Stimulated activated CD8-positive, alpha-beta memory T cell treated with anti-CD3 and anti-CD28 coated beads, Interleukin-15, amount 100 ng/mL, for 24 hours (primary cell): Measurements from ENCODE around the gene HOXD11.

ENCODE experiments used
- DNase-seq: peaks from one replicate; pipeline ENCODE4 v3.0.0-alpha.2; 2020; ENCODE audit warnings: low read depth

HOXD11 gene

DNA sequence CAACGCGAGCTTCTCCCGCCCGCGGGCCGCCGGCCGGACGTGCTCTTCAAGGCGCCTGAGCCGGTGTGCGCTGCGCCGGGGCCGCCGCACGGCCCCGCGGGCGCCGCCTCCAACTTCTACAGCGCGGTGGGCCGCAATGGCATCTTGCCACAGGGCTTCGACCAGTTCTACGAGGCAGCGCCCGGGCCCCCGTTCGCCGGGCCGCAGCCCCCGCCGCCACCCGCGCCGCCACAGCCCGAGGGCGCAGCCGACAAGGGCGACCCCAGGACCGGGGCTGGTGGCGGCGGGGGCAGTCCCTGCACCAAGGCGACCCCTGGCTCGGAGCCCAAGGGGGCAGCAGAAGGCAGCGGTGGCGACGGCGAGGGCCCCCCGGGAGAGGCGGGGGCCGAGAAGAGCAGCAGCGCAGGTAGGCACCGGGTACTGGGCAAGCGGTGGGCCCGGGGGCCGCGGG lies 676 bp downstream of the HOXD11 start:
- no peak for DNase-seq

DNA sequence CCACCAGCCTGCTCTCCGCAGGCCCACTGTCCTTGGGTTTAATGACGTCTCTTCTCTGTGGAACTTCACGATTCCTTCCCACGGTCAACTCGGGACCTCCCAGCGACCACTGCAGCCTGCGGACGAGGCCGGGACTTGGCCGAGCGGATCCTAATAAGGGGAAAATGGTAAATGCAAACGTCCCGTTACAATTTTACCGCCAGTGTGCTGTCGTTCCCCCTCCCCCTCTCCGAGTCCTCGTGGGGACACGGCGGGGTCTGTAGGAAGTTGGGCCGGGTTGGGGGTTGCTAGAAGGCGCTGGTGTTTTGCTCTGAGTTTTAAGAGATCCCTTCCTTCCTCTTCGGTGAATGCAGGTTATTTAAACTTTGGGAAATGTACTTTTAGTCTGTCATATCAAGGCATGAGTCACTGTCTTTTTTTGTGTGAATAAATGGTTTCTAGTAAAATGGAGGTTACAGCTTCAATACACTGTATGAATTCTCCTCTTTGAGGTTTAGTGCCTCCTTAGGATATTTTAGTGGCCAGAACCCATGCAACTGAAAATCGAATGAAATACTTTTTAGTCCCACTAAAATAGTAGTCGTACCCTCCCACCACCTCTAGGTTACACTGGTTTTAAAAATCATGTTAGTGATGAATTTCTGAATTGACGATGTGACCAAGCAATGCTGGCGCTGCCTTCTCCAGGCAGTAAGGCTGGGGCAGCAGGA lies 2.3 kb downstream of the HOXD11 start:
- no peak for DNase-seq

DNA sequence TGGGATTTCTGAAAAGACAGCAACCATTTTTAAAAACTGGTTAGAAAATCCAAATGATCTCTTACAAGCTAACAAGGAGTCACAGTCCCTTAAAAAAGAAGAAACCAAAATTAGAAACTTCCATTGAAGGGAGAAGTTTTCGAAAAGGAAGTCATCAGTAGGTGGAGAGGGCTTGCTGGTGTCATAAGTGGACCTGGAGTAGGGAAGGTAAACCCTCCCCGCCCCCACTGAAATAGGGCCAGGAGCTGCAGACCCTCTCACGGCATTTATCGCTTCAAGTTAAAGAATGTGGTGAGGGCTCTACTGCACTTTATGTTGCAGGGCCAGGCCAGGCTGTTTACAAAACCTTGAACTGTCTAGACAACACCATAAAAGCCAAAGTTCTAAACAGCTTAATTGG lies 2.9 kb downstream of the HOXD11 start:
- no peak for DNase-seq

DNA sequence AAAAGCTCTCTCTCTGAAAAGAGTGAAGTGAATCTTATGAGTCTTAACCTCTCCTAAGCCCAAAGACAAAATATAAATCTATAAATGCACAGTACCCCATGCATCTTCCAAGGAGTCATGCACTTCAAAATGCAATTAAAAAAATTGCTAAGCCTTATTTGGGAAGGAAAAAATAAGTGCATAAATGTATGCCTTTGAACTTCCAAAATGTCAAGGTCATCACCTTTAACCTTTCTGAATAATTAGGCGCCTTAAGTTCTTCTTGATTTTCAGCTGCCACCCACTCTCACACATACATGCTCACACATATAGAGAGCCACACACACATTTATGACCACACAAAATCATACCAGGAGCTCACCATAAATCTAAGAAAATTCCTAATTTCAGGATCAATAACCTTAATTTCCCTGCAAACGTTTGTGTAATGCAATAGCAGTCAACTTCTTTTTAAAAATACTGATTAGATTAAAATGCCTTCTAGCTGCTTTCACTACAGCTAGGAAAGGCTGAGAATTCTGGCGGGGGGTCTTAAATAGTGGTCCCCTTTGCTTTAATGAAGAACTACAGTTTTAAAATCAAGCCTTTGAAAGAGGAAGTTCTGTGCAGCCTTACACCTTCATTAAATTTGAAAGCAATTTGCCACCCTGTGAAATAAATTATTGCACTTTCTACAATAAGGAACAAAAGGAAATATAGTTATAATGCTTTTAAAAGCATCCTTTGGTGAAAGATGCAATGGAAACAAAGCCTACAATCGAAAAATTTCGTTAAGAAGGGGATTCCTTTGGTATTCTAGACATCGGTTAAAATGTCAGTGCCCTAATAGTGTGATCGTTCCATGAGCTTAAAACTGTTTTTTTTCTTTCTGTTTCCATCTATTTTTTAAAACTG lies 3.6 kb downstream of the HOXD11 start:
- DNase-seq, result no peak

DNA sequence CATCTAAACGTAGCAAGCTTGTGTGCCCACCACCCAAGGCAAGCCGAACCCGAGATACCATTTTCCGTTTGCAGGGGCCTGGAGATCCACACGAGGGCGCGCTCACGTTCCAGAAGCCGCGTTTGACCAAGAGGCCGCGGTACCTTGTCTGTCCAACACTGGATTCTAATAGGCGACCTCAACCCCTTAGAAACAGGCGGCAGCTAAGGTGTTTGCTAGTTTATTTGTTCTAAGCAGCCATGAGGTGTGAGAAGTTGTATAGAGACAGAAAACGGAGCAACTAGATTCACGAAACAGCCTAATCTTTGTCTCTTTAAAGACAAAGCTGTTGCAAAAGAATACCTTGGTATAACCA lies 4.2 kb downstream of the HOXD11 start:
- DNase-seq, result no peak

DNA sequence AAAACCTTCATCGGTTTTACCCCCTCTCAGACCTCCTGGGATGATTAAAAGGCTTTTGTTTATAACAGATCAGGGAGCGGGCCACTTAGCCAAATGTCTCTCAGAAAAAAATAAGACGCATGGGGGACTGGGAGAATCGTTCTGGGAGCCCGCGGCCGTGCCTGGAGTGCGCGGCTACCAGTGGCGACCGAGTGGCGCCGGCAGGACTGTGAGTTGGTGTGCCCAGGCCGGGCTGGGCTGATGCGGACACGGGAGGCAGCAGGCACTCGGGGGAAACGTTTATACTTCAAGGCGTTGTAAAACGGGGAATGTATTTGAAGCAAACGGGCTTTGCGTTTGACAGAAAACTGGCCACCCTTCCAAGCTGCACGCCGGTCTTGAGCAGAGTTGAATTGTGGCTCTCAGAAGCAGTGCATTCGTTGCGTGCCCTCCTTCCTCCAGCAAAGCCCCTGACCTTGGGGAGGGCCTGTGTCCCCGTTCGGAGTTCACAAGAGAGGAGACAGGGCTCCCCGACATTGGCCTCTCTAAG lies 4.8 kb downstream of the HOXD11 start:
- DNase-seq, result no peak

DNA sequence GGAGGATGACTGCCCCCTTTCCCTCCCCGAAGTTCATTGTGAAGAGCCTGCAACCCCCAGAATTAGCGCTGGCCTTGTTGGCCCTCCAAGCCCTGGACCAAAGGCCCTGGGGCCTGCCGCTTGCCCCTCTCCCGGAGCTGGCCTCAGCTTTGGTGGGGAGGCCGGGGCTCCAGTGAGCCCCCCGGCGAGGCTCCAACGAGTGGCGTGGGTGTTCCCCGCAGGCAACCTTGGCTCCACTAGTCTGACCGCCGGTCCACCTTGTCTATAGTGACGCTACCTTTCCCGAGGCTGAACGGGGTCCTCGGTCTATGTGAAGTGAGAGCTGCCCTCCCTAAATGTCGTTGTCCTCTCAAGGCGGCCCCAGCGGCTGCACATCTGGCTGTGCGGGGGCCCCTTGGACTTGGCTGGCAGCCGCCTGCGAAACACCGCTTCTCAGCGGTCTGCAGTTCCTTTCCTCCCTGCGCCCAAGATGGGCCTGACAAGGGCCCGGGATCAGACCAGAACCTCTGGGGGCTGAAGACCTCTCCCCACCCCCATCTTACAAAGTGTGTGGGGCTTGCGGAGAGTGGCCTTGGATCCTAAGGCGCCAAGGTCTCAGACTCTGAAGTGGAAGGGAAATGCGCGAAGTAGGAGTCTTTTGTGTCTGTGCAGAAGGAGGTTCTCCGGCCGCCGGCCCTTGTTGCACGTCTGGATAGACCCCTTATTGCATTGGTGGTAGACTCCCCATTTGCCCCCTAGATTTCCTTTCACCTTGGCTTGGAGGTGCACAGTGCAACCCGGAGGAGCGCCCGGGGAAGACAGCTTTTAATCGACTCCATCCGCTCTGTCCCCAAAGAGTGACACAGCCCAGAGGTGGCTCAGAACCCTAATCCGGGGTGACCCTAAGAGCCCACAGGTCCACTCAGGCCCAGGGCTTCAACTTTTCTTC lies 5.6 kb downstream of the HOXD11 start:
- no peak for DNase-seq

DNA sequence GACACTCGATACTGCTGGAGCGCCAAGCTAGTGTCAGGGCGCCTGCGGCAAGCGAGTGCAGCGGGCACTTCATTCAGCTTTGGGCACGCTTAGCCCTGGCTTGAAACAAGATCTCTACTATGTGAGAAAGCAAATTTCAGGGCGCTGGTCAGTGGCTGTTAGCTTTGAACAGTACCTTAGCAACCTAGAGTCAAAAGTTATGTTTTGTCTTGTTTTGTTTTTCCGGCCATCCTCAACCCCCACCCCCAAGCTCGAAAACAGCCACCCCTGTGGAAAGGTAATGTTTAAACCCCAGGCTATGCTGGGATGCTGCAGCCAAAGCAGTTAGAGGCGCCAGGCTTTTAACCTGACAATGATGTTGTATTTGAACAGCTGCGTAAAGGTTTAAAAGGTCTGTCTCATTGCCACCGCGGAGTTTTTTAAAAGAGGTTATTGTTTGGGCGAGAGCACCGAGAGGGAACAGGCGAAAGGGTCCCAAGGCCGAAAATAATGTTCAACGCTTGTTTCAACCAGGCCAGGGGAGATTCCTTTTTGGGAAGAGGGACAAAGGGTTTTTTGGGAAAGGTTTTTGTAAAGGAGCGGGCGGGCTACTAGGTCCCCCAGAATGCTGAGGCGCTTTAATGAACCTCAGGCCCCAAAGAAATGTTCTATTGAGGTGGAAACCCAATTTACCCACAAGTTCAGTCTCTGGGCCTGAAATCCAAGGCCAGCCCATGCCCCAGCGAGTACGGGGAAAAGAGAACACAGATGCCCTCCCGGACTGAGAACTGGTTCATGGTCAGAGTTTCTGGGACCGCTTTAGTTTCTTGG lies 7.2 kb downstream of the HOXD11 start:
- no peak for DNase-seq

DNA sequence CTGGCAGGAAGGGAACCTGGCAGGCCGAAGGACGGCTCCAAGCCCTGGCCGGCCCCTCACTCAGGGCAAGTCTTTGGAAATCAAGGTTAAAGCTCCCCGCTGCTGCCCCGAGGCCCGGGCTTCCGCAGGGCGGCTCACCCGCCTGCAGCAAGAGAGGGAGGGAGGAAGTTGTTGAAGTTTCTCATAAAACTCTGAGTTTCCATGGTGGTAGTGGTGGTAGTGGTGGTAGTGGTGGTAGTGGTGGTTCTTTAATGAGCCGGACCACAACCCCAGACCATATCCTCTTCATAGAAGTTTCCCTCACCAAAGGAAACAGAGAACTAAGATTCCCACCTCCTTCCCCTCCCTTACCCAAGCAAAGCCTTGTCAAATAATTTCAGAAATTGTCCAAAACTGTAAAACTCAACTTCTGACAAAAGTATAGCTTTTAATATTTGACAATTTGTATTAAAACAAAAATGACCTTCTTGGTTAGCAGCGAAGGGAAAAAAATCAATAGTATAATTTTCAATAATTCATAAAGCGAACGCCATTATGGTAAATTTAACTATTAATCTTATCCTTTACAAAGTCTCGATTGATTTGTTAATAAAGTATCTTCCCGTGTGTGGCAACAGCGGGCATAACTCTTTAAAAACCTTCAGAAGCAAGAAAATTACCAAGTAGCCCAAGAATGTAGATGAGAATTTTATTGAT lies 8.0 kb downstream of the HOXD11 start:
- no peak for DNase-seq

DNA sequence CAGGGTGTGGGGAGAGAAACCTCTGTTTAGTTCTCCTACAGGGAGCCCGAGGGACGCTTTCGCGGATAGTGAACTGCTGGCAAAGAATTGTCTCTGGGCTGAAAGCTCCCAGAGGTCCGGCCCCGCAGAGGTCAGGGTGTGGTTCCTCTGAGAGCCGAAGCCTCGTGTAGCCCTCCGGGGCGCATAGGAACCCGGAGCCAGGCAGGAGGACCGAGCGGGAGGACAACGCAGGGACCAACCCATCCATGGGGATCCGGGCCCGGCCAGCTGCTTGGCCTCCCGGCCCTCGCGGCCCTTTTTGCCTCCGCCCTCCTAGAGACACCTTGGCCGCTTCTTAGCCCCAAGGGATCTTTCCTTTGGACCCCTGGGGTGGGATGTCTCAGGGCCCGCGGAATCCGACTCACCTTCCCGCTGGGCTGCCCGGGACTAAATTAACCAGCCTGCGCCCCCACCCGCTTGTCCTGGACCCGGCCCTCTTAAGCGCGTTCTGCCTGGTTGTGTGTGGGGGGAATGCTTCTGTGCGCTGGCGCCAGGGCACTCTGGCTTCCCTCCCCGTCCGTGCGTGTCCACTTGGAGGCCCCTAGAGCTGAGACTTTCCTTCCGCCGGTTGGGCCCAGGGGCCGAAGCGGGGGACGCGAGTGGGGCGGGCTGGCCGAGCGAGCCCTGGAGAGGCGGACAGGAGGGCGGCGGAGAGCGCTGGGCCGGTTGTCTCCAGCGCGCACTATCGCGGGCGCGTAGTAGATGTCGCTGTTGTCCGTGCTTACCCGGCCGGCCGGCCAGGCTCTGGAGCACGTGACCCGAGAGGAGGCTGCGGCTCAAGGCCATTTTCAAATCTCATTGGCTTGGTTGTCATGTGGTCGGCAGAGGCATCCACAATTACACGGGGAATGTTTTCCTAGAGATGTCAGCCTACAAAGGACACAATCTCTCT lies 9.1 kb downstream of the HOXD11 start, which contains the start of gene HOXD10:
HOXD10 (plus strand) TSS at position 896 of the 931 bp plus-strand sequence. CDS start 56 bp downstream, outside the sequence.
- DNase-seq, result no peak

DNA sequence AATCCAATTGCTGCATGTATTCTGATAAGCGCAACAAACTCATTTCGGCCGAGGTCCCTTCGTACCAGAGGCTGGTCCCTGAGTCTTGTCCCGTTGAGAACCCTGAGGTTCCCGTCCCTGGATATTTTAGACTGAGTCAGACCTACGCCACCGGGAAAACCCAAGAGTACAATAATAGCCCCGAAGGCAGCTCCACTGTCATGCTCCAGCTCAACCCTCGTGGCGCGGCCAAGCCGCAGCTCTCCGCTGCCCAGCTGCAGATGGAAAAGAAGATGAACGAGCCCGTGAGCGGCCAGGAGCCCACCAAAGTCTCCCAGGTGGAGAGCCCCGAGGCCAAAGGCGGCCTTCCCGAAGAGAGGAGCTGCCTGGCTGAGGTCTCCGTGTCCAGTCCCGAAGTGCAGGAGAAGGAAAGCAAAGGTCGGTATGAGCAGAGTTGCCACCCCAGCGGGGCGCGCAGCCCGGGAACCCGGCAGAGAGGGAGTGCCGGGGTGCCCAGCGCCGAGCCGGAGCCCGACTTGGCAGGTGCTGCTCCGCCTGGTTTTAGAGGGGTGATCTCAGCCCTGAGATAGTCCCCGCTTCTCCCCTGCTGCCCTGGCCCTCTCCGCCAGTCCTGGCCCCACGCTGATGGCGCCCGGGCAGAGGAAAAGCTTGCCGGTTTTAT lies 10.2 kb downstream of the HOXD11 start:
- DNase-seq, result no peak

DNA sequence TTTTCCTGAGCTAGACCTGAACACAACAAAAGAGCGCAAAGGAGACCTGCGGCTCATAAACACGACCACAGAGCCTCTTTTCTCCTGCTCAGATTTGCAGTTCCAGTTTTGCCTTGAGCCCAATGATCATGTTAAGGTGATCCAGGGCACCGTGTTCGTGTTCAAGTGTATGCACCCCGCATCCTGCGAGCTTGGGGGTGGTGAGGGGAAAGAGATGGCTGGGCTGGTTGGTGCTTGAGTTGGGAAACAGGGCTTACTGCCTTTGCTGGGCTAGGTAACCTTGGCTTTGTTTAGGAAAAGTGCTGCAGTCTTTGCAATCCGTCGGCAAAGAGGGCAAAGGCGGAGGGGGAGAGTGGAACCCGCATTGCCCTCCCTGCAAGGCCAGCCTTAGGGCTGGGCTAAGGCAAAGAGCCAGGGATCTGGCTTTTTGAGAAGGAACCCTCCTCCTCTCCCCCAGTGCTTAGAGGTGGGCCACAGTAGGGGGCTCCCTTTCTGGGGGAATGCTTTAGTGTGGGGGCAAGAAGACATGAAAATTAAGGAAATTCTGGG lies 10.8 kb downstream of the HOXD11 start:
- DNase-seq, result no peak

DNA sequence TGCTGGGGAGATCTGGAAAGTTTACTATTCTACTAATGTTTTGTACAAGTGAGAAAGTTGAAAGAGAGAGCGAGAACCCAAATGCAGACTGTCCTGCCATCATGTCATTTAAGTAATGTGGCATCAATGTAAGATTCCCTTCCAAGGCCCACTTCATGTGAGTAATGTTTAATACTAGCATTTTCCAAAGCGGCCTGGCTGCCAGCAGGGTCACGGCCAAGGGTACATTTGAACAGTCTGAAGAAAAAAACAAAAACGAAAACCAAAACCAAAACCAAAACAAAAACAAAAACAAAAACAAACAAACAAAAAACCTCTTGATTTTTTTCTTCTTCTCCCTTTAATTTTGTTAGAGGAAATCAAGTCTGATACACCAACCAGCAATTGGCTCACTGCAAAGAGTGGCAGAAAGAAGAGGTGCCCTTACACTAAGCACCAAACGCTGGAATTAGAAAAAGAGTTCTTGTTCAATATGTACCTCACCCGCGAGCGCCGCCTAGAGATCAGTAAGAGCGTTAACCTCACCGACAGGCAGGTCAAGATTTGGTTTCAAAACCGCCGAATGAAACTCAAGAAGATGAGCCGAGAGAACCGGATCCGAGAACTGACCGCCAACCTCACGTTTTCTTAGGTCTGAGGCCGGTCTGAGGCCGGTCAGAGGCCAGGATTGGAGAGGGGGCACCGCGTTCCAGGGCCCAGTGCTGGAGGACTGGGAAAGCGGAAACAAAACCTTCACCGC lies 11.7 kb downstream of the HOXD11 start:
- no peak for DNase-seq

DNA sequence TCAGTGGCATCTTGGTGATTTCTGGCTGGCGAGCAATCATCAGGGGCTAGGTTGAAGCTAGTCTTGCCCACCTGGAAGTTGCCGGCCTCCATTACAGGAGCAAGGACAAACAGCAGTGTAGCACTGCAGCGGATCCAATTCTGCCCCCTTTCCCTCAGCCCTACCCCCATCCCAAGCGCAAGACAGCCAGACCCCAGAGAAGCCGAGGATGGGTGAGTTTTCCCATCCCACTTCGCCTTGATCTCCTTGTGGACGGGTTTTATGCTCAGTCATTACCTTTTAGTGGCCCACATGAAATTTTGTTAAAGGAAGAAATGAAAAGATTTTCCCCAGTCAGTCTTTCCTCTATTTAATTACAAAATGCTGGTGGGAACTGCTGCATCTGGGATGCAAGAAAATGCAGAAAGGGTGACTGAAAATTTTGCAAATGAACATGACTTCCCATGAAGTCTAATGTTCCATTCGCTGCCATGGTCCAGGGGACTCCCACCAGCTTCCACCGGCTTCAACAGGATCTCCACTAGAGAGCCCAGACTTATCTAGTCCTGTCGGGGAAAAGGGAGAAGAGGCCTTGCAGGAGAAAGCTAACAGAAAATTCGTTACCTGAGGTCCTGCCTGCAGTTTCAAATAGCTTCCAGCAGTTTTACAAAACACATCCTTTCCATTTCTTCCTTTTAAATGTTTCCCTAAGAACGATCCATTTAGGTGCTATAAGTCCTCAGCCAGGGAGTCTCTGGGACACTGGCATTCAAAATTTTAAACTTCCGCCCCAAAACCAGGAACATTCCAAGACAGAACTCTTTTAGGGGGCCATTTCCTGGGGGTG lies 13.5 kb downstream of the HOXD11 start:
- no peak for DNase-seq

DNA sequence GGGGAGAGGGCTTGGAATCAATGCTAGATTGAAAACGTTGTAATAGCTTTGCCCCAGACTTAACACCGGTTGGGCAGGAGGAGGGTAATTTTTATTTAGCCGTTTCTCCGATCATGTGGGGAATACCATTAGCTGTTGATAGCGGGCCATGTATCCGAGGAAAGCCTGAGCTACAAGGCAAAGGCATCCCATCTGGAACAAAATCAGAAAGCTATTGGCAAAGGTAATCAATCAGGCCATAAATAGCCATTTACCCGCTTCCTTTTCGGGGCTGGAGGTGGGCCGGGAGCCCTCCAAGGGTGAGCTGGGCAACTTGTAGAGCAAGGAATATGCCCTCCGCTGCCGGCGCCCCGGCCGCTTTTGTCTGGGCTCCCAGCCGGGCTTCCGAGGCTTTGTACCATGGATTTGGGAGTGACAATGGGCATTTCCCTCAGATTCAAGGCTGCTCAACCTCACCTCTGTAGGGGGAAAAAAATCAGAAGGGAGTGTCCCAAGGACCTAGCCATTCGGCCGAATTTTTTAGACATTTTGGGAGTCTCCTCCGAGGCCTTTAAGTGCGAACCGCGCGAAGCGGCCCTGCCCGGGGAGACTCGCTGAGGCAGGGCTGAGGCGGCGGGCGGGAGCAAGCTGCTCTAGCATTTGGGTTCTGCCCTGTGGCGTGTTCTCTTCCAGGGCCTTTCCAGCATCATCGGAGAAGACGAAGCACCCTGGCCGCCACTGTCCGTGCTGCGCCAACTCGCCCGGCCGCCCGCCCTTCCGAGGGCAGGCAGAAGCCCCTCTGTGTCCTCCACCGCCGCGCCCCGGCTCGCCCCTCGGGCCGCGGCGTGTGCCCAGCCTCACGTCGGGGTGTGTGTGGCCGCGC lies 14.3 kb downstream of the HOXD11 start:
- DNase-seq, result no peak
